Measurements from ENCODE around the gene PTPN23.

Gene PTPN23

DNA sequence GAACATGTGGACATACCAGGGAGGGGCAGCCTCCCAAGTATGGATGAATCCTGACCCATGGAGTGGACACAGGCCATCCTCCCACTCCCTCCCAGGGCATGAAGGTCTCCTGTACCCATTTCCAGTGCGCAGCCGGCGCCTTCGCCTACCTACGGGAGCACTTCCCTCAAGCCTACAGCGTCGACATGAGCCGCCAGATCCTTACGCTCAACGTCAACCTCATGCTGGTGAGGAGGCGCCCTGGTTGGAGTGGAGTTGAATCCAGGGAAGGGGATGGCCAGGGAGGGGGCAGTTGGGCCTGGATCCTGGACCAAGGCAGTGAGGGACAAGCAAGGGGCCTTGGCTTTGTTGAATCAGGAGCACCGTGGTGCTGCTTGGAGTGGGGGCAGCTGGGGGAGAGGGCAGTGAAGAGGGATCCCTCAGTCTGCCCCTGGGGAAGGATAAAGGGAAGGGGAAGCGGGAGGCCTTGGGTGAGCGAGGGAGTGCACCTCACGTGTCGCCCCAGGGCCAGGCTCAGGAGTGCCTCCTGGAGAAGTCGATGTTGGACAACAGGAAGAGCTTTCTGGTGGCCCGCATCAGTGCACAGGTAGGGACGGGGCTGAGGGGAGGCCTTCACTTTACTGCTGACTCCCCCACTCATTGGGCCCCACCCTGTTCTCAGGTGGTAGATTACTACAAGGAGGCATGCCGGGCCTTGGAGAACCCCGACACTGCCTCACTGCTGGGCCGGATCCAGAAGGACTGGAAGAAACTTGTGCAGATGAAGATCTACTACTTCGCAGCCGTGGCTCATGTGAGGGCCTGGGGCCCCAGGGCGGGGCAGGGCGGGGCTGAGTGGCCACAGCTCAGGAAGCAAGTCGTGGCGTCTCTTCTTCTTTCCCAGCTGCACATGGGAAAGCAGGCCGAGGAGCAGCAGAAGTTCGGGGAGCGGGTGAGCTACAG lies 25.3 kb downstream of the PTPN23 start:
- in situ Hi-C loops (cut with HindIII; ENCODE audit: low sequenced_read_pairs): loop anchor here (5.0 kb wide), 1 partner anchor 76 kb away; no protein-coding TSS in a partner anchor

DNA sequence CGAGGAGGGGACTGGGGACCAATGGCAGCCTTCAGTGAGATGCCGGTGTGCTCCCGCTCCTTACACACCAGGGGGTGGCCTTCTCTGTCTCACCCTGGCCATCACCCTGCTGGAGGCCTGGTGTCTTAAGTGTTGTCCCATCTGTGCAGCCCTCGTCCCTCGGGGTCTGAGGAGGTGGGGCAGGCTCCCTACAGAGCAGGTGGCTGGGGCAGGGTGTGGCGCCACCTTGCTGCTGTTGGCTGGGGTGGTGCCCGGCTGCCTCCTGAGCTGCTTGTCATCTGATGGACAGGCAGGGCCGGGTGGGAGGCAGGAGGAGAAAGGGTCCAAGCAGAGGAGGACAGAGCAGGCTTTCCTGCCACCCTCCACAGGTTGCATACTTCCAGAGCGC lies 25.9 kb downstream of the PTPN23 start:
- in situ Hi-C loops (cut with HindIII; ENCODE audit: low sequenced_read_pairs): loop anchor here (5.0 kb wide), 1 partner anchor 76 kb away; no protein-coding TSS in a partner anchor

DNA sequence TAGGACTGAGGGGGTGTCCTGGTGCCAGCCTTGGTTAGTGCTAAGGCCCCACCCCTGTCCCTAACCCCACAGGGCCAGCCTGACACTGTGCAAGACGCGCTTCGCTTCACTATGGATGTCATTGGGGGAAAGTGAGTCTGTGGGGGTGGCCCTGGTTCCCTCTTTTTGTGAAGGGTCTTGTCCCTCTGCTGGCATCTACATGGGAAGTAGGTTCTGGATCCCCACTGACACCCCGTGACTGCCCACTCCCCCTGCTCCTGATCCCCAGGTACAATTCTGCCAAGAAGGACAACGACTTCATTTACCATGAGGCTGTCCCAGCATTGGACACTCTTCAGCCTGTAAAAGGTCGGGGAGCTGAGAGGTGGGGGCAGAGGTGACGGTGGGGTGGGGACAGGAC lies 26.4 kb downstream of the PTPN23 start:
- in situ Hi-C loops (cut with HindIII; ENCODE audit: low sequenced_read_pairs): loop anchor here (5.0 kb wide), 1 partner anchor 75 kb away; no protein-coding TSS in a partner anchor

DNA sequence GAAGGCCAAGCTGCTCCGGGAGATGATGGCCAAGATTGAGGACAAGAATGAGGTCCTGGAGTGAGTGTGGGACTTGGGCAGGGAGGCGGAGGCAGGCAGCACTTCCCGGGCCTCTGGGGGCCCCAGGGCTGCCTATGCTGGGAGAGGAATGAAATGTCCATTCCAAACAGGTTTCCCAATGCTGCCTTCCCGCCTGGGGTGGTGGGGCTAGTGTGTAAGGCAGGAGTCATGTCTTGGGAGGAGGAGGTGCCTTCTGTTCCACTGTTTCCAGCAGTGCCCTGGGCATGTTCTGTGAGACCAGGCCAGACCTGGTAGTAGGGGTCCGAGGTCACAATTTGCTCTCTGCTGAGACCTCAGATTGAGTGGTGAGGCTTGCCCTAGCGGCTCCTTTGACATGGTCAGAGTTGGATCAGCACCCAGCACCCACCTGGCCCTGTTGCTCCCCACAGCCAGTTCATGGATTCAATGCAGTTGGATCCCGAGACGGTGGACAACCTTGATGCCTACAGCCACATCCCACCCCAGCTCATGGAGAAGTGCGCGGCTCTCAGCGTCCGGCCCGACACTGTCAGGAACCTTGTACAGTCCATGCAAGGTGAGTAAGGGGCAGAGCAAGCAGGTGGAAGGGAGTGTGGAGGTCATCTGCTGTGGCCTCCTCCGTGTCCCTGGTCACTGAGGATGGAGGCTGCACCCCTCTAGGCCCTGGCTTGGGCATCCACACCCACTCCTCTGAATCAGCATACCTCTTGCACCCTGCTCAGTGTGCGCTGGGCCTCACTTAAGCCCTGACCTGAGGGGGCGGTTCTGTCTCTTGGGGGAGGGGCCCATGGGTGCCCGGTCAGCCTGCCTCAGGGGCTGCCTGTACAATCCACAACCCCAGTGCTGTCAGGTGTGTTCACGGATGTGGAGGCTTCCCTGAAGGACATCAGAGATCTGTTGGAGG lies 27.3 kb downstream of the PTPN23 start:
- in situ Hi-C loops (cut with HindIII; ENCODE audit: low sequenced_read_pairs): loop anchor here (5.0 kb wide), 1 partner anchor 74 kb away; no protein-coding TSS in a partner anchor

DNA sequence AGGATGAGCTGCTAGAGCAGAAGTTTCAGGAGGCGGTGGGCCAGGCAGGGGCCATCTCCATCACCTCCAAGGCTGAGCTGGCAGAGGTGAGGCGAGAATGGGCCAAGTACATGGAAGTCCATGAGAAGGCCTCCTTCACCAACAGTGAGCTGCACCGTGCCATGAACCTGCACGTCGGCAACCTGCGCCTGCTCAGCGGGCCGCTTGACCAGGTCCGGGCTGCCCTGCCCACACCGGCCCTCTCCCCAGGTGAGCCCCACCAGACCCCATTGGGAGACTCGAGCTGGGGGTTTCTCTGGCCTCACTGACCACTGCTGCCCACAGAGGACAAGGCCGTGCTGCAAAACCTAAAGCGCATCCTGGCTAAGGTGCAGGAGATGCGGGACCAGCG lies 28.0 kb downstream of the PTPN23 start:
- in situ Hi-C loops (cut with HindIII; ENCODE audit: low sequenced_read_pairs): loop anchor here (5.0 kb wide), 1 partner anchor 73 kb away; no protein-coding TSS in a partner anchor

DNA sequence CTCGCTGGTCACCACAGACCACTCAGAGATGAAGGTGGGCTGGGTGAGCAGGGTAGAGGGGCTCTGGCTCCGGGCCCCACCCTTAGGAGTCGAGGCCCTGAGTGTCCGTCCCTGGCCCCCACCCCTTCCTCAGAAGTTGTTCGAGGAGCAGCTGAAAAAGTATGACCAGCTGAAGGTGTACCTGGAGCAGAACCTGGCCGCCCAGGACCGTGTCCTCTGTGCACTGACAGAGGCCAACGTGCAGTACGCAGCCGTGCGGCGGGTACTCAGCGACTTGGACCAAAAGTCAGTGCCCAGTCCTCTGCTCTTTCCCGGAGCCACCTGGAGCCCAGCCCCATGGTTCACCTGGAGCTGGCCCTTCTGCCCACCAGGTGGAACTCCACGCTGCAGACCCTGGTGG lies 28.5 kb downstream of the PTPN23 start:
- in situ Hi-C loops (cut with HindIII; ENCODE audit: low sequenced_read_pairs): loop anchor here (5.0 kb wide), 1 partner anchor 73 kb away; no protein-coding TSS in a partner anchor

DNA sequence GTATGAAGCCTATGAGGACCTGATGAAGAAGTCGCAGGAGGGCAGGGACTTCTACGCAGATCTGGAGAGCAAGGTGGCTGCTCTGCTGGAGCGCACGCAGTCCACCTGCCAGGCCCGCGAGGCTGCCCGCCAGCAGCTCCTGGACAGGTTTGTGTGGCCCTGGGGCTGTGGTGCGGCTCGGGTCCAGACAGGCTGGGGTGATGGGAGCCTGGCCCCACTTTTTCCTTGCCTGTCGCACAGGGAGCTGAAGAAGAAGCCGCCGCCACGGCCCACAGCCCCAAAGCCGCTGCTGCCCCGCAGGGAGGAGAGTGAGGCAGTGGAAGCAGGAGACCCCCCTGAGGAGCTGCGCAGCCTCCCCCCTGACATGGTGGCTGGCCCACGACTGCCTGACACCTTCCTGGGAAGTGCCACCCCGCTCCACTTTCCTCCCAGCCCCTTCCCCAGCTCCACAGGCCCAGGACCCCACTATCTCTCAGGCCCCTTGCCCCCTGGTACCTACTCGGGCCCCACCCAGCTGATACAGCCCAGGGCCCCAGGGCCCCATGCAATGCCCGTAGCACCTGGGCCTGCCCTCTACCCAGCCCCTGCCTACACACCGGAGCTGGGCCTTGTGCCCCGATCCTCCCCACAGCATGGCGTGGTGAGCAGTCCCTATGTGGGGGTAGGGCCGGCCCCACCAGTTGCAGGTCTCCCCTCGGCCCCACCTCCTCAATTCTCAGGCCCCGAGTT lies 29.0 kb downstream of the PTPN23 start:
- in situ Hi-C loops (cut with HindIII; ENCODE audit: low sequenced_read_pairs): loop anchor here (5.0 kb wide), 1 partner anchor 72 kb away; no protein-coding TSS in a partner anchor

DNA sequence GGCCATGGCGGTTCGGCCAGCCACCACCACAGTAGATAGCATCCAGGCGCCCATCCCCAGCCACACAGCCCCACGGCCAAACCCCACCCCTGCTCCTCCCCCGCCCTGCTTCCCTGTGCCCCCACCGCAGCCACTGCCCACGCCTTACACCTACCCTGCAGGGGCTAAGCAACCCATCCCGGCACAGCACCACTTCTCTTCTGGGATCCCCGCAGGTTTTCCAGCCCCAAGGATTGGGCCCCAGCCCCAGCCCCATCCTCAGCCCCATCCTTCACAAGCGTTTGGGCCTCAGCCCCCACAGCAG lies 29.5 kb downstream of the PTPN23 start:
- in situ Hi-C loops (cut with HindIII; ENCODE audit: low sequenced_read_pairs): no loop called here

DNA sequence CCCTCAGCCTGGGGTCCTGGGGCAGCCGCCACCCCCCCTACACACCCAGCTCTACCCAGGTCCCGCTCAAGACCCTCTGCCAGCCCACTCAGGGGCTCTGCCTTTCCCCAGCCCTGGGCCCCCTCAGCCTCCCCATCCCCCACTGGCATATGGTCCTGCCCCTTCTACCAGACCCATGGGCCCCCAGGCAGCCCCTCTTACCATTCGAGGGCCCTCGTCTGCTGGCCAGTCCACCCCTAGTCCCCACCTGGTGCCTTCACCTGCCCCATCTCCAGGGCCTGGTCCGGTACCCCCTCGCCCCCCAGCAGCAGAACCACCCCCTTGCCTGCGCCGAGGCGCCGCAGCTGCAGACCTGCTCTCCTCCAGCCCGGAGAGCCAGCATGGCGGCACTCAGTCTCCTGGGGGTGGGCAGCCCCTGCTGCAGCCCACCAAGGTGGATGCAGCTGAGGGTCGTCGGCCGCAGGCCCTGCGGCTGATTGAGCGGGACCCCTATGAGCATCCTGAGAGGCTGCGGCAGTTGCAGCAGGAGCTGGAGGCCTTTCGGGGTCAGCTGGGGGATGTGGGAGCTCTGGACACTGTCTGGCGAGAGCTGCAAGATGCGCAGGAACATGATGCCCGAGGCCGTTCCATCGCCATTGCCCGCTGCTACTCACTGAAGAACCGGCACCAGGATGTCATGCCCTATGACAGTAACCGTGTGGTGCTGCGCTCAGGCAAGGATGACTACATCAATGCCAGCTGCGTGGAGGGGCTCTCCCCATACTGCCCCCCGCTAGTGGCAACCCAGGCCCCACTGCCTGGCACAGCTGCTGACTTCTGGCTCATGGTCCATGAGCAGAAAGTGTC lies 30.2 kb downstream of the PTPN23 start:
- in situ Hi-C loops (cut with HindIII; ENCODE audit: low sequenced_read_pairs): no loop called here

DNA sequence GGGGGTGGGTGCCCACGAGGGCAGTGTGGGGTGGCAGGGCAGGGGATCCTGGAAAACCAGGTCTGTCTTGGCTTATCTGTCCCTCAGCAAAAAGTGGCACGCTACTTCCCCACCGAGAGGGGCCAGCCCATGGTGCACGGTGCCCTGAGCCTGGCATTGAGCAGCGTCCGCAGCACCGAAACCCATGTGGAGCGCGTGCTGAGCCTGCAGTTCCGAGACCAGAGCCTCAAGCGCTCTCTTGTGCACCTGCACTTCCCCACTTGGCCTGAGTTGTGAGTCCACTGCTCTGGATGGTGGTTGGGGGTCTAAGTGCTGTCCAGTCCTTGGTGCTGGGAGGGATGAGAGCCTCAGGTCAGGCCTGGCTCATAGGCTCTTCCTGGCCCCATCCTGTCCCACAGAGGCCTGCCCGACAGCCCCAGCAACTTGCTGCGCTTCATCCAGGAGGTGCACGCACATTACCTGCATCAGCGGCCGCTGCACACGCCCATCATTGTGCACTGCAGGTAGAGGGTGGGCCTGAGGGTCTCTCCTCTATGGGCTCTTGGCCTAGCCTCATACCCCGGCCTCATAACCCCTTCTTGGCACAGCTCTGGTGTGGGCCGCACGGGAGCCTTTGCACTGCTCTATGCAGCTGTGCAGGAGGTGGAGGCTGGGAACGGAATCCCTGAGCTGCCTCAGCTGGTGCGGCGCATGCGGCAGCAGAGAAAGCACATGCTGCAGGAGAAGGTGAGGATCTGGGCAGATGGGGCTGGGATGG lies 31.1 kb downstream of the PTPN23 start:
- in situ Hi-C loops (cut with HindIII; ENCODE audit: low sequenced_read_pairs): no loop called here

DNA sequence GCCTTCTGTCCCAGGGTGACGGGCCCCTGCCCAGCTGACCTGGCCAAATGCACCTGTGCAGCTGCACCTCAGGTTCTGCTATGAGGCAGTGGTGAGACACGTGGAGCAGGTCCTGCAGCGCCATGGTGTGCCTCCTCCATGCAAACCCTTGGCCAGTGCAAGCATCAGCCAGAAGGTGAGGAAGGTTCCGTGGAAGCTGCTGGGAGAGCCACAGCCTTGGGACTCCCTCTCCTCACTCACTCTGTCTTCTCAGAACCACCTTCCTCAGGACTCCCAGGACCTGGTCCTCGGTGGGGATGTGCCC lies 31.6 kb downstream of the PTPN23 start:
- in situ Hi-C loops (cut with HindIII; ENCODE audit: low sequenced_read_pairs): no loop called here

DNA sequence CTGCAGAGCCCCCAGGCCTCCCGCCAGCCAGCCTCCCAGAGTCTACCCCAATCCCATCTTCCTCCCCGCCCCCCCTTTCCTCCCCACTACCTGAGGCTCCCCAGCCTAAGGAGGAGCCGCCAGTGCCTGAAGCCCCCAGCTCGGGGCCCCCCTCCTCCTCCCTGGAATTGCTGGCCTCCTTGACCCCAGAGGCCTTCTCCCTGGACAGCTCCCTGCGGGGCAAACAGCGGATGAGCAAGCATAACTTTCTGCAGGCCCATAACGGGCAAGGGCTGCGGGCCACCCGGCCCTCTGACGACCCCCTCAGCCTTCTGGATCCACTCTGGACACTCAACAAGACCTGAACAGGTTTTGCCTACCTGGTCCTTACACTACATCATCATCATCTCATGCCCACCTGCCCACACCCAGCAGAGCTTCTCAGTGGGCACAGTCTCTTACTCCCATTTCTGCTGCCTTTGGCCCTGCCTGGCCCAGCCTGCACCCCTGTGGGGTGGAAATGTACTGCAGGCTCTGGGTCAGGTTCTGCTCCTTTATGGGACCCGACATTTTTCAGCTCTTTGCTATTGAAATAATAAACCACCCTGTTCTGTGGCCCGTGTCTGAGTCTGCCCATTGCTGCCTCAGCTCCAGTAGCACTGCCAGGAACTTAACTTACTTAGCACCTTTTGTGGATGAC lies 32.2 kb downstream of the PTPN23 start:
- in situ Hi-C loops (cut with HindIII; ENCODE audit: low sequenced_read_pairs): no loop called here

DNA sequence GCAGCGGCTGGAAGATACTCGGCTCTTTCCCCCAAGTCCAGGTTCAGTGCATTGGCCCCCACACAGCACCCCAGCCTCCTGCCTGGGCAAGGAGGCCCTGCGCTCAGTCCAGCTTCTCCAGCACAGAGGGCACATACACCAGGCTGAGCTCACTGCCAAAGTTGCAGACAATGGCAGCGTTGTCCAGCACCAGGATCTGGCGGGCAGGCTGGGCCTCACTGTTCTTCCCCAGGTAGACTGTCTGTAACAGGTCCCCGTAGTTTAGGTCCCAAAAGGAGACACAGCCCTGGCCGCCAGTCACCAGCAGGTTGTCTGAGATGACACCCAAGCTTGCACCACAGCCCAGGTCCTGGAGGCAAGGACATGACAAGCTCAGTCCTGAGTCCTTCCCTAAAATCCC lies 32.9 kb downstream of the PTPN23 start:
- in situ Hi-C loops (cut with HindIII; ENCODE audit: low sequenced_read_pairs): no loop called here

DNA sequence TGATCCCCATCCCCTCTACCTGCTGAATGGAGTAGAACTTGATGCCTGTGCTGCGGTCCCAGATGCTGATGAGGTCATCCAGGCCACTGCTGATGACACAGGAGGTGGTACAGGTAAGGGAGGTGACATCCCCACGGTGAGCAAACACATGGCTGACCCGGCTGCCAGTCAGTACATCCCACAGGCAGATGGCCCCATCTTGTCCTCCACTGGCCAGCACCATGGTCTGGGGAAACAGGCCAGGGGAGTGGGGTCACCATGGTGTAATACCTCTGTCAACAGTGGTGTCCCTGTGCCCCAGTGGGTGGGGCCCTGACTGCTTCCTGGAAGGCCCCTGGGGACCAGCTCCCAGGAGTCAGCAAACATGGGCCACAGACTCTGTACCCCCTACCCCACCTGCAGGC lies 33.3 kb downstream of the PTPN23 start:
- in situ Hi-C loops (cut with HindIII; ENCODE audit: low sequenced_read_pairs): no loop called here

DNA sequence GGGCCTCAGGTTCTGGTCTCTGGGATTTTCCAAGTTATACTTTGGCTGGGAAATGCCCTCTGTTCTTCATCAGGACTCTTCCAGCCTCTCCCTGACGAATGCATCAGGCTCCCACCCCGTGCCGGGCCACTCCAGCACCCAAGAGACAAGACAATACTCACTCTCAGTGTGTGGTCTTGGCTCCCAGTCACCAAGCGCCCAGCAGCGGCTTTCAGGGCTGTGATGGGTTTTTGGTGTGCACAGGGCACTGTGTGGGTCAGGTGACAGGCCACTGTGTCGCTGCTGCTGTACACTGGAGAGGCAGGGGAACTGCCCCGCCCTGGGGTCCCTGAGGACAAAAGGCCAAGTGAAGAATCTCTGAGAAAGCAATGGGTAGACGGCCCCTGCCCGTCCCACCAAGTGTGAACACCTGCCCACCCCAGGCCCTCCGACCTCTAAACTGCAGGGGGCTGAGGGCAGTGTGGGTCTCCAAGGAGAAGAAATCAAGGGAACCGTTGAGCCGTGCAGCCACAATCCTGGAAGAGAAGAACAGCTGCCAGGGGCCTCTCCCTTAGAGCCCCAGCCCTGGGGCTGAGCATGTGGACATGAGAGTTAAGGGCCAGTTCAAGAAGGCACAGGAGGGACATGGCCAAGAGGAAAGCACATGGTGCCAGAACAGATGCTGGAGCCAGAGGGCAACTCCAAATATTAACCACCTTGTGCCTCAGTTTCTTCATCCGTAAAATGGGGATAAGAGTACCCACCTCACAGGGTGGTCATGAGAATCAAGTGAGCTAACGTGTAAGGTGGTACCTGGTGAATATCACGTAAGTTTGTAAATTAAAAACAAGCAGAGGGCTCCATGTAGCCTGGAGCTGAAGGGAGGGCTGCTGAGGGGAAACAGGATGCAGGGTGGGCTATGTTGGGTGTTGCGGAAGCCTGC lies 34.1 kb downstream of the PTPN23 start:
- in situ Hi-C loops (cut with HindIII; ENCODE audit: low sequenced_read_pairs): no loop called here

DNA sequence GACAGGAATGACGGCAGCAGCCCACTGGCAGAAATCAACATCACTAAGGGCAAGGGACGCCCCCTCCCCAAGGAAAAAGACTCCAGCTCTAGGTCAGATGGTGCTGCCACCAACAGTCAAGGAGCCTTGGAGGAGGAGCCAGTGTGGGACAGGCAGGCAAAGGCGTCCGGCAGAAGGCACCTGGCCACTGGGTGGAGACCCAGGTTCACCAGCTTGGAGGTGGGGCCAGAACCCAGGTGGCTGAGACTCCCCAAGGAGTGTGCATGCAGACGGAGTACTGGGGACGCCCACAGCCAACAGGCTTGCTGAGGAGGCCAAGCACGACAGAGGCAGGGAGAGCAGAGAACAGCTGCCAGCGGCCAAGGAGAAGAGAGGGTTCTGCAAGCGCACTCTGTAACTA lies 35.2 kb downstream of the PTPN23 start:
- in situ Hi-C loops (cut with HindIII; ENCODE audit: low sequenced_read_pairs): no loop called here

DNA sequence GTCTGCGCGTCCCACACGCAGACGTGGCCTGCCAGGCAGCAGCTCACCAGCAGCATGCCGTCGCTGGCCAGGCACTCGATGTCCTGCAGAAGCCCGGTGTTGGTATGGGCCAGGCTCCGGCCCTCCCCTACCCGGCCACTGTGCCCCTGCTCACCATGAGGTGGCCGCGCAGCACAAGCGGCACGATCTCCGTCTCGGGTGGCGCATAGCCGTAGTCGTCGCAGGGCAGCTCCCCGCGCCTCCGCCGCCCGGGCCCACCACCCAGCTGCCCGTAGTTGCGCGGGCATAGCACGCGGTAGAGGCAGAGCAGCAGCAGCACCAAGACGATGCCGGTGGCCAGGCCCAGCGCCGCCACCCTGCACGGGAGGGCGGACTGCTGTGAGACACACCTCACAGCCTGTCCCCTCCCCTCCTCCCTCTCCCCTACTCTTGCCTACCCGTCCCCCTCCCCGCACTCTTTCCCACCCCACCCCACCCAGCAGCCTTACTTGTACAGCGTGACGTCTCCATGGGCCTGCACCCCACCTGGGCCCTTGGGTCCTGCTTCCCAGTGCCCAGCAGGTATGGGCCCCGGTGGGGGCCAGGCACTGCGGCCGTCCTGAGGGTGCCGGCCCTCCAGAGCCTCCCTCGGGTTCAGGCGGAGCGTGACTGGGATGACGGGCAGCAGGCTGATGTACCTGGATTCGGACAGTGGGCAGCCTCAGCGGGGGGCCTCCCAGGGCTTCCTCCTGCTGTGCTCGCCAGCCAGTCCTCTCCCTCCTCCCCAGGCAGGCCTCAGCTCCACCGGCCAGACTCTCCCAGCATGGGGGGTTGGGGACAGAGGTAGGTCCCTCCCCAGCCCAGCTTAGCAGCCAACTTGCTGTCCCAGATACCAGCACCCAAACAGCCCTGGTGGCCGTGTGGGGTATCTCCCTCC lies 37.6 kb downstream of the PTPN23 start:
- in situ Hi-C loops (cut with HindIII; ENCODE audit: low sequenced_read_pairs): no loop called here
